GM18508 (cell line): ENCODE results near the gene KAZALD1.

Experiments used
- ATAC-seq: cut with Tn5 transposase; IDR thresholded peaks from one replicate; pipeline ENCODE4 v1.9.1; 2021; ENCODE audit warnings: moderate number of reproducible peaks; ENCODE audit not compliant: insufficient read depth, unreplicated experiment

Gene KAZALD1

GRCh38 chr10:101061624-101062231, at the start of gene KAZALD1:
Gene KAZALD1 (plus strand): TSS chr10:101061989. CDS start chr10:101062593, 604 bp downstream.
- ATAC-seq = no peak

DNA sequence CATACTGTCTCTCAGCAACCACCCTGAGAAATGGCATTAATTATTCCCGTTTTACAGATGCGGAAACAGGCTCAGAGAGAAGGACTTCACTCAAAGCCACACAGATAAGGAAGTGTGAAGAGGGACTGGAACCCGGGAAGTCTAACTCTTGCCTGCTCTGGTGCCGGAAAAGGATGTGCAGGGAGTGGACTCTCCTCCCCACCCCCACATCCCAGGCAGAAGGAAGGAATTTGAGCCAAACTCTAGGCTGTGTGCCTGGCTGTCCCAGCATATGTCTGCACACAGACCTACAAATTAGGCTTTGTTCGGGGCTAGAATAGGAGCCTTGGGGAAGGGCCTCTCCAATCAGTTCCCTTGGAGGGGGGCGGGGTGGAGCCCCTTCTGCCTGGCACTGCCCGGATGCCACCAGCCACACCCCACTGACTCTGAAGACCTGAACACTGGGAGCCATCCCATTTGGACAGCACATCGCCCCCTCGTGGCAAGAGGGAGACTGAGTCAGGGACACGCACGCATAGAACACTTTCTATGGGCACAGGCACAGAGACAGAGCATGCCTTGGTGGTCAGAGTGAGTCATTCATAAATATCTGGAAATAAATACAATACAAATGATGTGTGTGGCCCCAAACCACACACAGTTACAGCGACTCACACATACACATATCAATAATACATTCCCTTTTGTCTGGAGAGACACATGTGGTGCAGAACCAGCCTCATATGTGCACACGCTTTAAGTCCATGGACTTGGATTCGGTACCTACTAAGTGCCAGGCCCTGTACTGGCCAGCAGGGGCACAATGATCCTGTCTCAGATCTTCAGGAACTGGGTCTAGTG, 49.0 kb upstream of the KAZALD1 start:
- ATAC-seq = no peak

GRCh38 chr10:101013365-101013825, 48.4 kb upstream of the KAZALD1 start:
- ATAC-seq = no peak

DNA sequence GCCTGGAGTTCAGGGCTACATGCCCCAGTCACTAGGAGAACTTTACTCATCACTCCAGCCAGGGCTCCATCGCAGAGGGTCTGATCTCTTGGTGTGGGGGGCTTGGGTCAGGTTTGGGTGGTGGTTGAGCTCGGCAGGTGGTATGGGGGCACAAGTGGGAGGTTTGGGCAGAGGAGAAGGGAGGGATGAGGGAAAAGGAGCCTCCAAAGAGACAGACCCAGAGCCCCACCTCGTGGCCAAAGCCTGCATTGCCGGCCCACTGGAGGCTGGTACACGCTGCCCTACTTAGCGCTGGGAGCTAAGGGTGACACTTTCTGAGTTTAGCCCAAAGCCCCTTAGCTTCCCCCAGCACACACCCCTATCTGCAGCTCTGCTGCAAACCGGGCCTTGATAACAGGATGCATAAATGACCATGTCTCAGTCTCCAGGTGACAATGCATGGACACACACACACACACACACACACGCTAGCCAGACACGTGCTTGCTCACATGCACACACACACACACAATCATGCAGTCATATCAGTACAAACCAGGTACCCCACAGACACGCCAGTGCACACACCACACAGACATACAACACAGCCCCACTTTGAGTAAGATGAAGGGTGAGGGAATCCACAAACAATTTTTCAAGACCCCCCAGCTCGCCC, 47.4 kb upstream of the KAZALD1 start:
- no peak for ATAC-seq

DNA sequence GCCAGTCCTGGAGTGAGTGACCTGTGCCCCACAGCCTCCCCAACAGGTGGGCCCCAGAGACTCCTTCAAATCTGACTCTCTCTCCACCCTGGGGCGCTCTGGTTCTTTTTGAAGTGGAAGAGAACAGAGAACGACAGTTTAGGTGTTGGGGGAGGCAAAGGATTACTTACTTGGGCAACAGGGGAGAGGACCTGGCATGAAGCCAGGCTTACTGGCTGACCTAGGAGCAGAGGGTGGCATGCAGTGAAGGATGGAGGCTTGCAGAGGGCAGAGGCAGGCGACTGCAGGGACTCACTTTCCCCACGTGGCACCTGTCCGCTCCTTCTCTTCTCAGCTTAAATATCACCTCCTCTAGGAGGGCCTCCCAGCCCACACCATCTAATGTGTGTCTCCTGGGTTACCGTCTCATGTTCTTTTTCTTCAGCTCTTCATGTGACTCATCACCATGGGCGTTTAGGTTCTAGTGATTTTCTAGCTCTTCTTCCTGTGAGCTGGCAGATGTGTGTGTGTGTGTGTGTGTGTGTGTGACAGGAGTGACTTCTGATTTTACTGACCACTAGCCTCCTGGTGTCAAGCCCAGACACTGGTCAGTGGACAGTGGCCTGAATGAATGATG, 46.7 kb upstream of the KAZALD1 start:
- no peak for ATAC-seq

- no peak for ATAC-seq
Measured at GRCh38 chr10:101015582-101015973, 46.2 kb upstream of the KAZALD1 start.

GRCh38 chr10:101016814-101017213, 45.0 kb upstream of the KAZALD1 start:
- ATAC-seq = no peak

GRCh38 chr10:101018118-101018599, 43.6 kb upstream of the KAZALD1 start:
- ATAC-seq = no peak

GRCh38 chr10:101018600-101019439, 43.0 kb upstream of the KAZALD1 start:
- no peak for ATAC-seq

DNA sequence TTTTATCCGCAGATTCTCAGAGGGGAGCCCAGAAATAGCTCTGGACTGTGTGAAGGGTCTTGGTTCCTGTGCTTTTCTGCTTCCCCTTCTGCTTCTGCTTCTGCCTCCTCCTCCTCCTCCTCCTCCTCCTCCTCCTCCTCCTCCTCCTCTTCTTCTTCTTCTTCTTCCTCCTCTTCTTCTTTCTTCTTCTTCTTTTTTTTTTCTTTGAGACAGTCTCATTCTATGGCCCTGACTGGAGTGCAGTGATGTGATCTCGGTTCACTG, 42.4 kb upstream of the KAZALD1 start:
- ATAC-seq = no peak

DNA sequence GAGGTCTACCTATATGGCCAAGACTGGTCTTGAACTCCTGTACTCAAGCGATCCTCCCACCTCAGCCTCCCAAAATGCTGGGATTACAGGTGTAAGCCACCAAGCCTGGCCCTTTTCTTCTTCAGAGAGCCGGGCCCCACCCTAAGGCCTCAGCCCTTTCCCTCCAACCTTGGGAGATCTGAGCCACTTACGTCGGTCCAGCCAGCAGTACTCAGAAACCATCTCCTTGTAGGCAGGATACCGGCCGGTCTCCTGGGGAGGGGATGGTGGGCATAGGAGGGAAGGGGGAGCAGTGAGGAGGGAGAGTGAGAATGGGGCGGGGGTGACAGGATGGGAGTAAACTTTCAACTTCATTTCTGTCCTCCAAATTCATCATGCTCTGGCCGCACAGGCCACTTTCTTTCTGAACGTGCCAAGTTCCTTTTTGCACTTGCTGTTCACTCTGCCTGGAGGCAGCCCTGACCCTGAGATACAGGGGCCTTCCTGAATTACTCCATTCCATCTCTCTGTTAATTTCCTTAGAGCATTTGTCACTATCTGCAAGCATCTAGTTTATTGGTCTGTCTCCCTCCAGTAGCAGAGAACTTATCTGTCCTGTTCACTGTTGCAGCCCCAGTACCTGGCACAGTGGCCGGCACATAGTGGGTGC, 41.2 kb upstream of the KAZALD1 start:
- no peak for ATAC-seq

DNA sequence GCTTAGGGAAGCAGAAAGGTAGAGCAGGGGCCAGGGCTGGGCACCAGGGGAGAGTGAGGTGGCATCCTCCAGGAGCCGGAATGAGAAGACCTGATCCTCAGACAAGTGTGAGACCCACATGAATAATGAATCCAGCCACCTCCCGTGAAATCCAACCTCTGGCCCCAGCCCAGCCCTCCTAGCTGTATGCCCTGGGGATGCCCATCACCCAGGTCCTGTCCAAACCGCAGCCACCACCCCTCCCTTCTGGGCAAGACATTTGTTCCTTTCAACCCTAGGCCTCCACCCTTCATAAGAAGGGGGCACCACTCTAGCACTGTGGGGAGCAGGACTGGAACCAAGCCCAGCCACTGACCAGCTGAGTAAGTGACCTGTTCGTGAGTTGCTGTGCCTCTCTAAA, 40.5 kb upstream of the KAZALD1 start:
- ATAC-seq = no peak

DNA sequence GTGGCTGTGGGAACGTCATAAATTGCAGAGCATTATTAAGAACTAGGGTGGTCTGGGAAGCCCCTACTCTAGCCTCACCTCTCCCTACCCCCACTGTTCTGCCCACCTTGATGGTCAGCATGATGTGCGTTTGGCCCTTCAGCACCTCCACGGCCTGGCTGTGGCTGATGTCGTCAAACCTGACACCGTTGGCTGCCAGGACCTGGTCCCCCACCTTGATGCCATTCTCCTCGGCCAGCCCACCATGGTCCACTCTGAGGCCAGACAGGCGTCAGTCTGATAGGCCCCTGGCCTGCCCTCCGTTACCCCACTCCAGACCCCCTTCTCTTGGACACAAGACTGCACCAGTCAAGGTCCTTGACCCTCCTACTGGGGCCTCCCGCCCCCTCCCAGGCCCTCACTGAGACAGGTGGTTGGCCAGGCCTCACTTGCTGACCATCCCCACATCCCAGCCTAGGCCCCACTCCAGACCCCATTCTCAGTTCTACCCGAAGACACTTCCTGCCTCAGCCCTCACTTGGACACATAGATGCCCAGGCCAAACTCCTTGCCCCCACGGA, 40.0 kb upstream of the KAZALD1 start:
- ATAC-seq = no peak

DNA sequence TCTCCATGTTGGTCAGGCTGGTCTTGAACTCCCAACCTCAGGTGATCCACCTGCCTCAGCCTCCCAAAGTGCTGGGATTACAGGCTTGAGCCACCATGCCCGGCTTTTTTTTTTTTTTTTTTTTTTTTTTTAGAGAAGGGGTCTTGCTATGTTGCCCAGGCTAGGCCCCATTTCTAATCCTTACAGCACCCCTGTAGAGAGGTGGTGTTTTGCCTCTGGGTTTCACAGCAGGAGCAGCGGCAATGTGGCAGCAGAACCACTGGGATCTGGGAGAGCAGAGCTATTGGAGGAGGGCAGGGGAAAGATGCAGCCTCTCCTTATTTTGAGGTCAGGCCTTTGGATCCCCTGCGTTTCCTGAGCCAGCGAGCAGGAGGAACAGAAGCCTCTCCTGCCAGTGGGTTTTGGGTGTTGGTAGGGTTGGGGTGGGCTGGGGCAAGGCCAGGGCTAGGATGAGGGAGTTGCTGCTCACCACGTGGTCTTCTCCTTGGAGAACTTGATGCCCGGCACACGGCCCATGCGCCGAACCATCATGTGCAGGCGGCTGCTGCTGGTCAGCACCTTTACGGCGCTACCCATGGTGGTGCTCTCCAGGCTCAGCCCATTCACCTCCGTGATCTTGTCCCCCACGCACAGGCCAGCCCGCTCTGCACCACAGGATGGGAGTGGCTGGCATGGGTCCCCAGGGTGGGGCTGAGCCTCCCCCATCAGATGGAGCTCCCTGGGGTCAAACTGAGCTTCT, 38.7 kb upstream of the KAZALD1 start:
- no peak for ATAC-seq

DNA sequence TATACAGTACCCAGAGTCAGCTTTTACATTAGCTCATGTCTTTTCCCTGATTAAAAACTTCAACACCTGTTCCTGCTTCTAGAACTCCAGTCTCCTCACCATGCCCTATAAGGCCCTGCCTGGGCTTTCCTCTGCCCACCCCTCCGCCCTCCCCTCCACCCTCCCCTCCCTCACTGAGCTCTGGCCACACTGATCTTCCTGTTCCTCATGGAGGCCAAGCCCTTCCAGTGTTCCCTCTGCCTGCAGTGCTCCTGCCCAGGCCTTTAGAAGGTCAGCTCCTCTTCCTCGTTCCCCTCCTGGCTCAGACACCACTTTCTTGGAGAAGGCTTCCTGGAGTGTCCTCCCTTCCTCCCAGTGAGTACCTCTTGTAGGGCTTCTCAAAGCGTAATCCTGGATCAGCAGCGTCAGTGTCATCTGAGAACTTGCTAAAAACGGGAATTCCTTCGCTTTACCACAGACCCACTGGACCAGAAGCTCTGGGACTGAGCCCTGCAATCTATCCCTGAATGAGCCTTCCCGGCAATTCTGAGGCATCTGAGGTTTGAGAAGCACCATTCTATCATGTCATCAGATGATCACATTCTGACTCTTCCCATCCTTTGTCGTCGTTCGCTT, 34.6 kb upstream of the KAZALD1 start:
- no peak for ATAC-seq

DNA sequence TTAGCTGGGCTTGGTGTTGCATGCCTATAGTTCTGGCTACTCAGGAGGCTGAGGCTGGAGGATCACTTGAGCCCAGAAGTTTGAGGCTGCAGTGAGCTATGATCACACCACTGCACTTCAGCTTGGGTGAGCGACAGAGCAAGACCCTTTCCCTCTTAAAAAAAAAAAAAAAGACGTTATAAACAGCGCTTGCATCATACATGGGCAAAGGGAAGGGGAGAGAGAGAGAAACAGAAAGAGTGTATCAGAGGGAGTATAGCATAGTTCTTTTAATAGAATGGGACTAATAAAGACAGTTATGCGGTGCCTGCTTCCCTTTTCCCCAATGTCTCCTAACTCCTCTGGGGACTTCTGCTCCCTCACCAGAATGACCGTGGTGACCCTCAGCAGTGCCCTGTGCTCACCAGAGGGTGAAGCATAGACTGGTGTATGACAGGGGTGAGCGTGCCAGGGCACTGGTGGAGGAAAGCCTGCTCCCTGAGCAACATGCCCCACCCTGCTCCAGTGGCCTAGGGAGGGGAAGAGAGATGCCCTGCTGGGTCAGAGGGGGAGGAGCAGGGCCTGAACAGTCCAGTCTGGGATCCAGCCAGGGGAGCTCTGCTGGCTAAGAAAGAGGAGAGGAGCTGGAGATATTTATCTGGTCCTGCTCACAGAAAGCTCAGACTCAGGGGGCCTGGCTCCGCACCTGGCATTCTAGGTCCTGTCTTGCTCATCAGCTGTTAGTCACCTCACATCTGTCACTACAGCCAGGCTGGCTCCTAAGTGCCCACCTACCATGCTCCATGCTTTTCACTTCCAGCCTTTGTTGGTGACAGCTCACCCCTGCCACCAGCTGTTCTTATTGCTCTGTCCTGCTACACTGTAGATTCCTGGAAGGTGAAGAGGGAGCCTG, 33.1 kb upstream of the KAZALD1 start:
- no peak for ATAC-seq
